ENCODE data around the gene SKIL.

SKIL gene

GRCh38 chr3:170405101-170405500 lies 47.6 kb downstream of the SKIL start:
- no peak for DNase-seq

GRCh38 chr3:170410428-170411029 lies 53.0 kb downstream of the SKIL start:
- no peak for DNase-seq

GRCh38 chr3:170413291-170413690 lies 55.8 kb downstream of the SKIL start:
- DNase-seq: no peak

GRCh38 chr3:170414202-170414663 lies 56.7 kb downstream of the SKIL start:
- peak; percentile 54 for DNase-seq

GRCh38 chr3:170417090-170417489 lies 59.6 kb downstream of the SKIL start:
- DNase-seq: no peak

- DNase-seq: no peak
Observed at GRCh38 chr3:170418422-170419398, 61.2 kb downstream of the SKIL start, which contains the start of gene CLDN11. Gene CLDN11 (plus strand): TSS chr3:170418868. CDS start chr3:170419067, 199 bp downstream.

- DNase-seq: no peak
Observed at GRCh38 chr3:170419557-170420087, 62.1 kb downstream of the SKIL start.

GRCh38 chr3:170420307-170420821 lies 62.8 kb downstream of the SKIL start:
- DNase-seq: no peak

GRCh38 chr3:170421111-170421641 lies 63.7 kb downstream of the SKIL start:
- no peak for DNase-seq

GRCh38 chr3:170421758-170422157 lies 64.2 kb downstream of the SKIL start:
- DNase-seq: no peak

GRCh38 chr3:170423001-170423615 lies 65.6 kb downstream of the SKIL start:
- DNase-seq: no peak

- no peak for DNase-seq
Observed at GRCh38 chr3:170424879-170425278, 67.4 kb downstream of the SKIL start.

GRCh38 chr3:170425491-170426239 lies 68.2 kb downstream of the SKIL start:
- DNase-seq: no peak

GRCh38 chr3:170426240-170426797 lies 68.8 kb downstream of the SKIL start:
- no peak for DNase-seq

- no peak for DNase-seq
Observed at GRCh38 chr3:170428095-170428494, 70.6 kb downstream of the SKIL start.

GRCh38 chr3:170429050-170429449 lies 71.5 kb downstream of the SKIL start:
- no peak for DNase-seq

GRCh38 chr3:170431054-170431453 lies 73.5 kb downstream of the SKIL start:
- DNase-seq: no peak

GRCh38 chr3:170432416-170432815 lies 74.9 kb downstream of the SKIL start:
- DNase-seq: no peak

GRCh38 chr3:170436697-170437096 lies 79.2 kb downstream of the SKIL start:
- DNase-seq: no peak

GRCh38 chr3:170437176-170437575 lies 79.7 kb downstream of the SKIL start:
- DNase-seq: no peak

- DNase-seq: no peak
Observed at GRCh38 chr3:170437696-170438407, 80.3 kb downstream of the SKIL start.

Data from T1000 (cell line).